Measurements from ENCODE around the gene CAPSL.

DNA sequence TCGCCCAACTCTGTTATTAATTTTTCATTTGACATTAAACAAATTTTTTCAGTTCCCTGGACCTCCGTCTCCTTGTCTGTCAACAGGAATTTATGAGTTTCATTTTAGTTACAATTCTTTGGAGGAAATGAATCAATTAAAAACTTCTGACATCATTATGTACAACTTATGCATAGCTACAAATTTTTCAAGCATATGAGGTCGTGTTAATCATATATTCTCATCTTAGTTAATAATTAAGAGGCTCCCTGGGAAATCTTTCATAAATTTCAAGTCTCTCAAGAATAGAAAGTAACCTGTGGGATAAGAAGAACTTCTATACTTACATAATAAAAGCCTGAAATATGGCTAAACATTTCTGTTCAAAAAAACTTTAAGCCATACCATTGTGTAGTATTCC lies 49.4 kb upstream of the CAPSL start:
- TF ChIP-seq, protein P1, sequence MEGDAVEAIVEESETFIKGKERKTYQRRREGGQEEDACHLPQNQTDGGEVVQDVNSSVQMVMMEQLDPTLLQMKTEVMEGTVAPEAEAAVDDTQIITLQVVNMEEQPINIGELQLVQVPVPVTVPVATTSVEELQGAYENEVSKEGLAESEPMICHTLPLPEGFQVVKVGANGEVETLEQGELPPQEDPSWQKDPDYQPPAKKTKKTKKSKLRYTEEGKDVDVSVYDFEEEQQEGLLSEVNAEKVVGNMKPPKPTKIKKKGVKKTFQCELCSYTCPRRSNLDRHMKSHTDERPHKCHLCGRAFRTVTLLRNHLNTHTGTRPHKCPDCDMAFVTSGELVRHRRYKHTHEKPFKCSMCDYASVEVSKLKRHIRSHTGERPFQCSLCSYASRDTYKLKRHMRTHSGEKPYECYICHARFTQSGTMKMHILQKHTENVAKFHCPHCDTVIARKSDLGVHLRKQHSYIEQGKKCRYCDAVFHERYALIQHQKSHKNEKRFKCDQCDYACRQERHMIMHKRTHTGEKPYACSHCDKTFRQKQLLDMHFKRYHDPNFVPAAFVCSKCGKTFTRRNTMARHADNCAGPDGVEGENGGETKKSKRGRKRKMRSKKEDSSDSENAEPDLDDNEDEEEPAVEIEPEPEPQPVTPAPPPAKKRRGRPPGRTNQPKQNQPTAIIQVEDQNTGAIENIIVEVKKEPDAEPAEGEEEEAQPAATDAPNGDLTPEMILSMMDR (conservative IDR thresholded peaks at IDR 0.05; ENCODE audit: low read depth in 2 of 2) = no peak
- no peak for TF ChIP-seq EZH2 (IDR thresholded peaks at IDR 0.05; ENCODE audit: low read depth, unreplicated experiment)
- TF ChIP-seq JUNB (IDR thresholded peaks at IDR 0.05; ENCODE audit: unreplicated experiment) = no peak
